Mesendoderm (in vitro differentiated cells): Measurements from ENCODE around the gene ARSG.

Experiments
- DNase-seq: peaks from one replicate; pipeline ENCODE4 v3.0.0; 2013
- H2AK5ac ChIP-seq: 2 replicates; pipeline ENCODE4 v1.6.1; 2013; ENCODE audit warnings: low read length, inconsistent platforms
- H2BK120ac ChIP-seq: 2 replicates; pipeline ENCODE4 v1.6.1; 2013; ENCODE audit warnings: low read depth, mild to moderate bottlenecking, low read length, moderate library complexity, mixed read lengths
- H2BK15ac ChIP-seq: replicated peaks from 2 replicates; pipeline ENCODE4 v1.6.1; 2013; ENCODE audit warnings: low read depth, mild to moderate bottlenecking, moderate library complexity
- H2BK5ac ChIP-seq: 2 replicates; pipeline ENCODE4 v1.6.1; 2013; ENCODE audit warnings: low read length, inconsistent platforms
- H3K18ac ChIP-seq: 2 replicates; pipeline ENCODE4 v1.6.1; 2013; ENCODE audit warnings: mild to moderate bottlenecking, low read length, mixed read lengths
- H3K23ac ChIP-seq: one replicate; pipeline ENCODE4 v1.6.1; 2013; ENCODE audit warnings: low read length
- H3K27ac ChIP-seq: 2 replicates; pipeline ENCODE4 v1.5.1; 2013; ENCODE audit warnings: low read depth, mild to moderate bottlenecking, inconsistent platforms, low read length, moderate library complexity
- H3K27me3 ChIP-seq: 2 replicates; pipeline ENCODE4 v1.6.1; 2013; ENCODE audit warnings: low read length, control low read depth, mild to moderate bottlenecking, inconsistent platforms; ENCODE audit not compliant: insufficient read depth, poor library complexity
- H3K36me3 ChIP-seq: 2 replicates; pipeline ENCODE4 v1.6.1; 2013; ENCODE audit warnings: low read length, inconsistent platforms; ENCODE audit not compliant: control insufficient read depth, insufficient read depth
- H3K4ac ChIP-seq: one replicate; pipeline ENCODE4 v1.6.1; 2013; ENCODE audit warnings: low read depth, mild to moderate bottlenecking, low read length, moderate library complexity
- H3K4me1 ChIP-seq: 2 replicates; pipeline ENCODE4 v1.6.1; 2013; ENCODE audit warnings: low read depth, low read length, inconsistent platforms; ENCODE audit not compliant: control insufficient read depth
- H3K4me2 ChIP-seq: 2 replicates; pipeline ENCODE4 v1.6.1; 2013; ENCODE audit warnings: low read length
- H3K4me3 ChIP-seq: 2 replicates; pipeline ENCODE4 v1.5.1; 2013; ENCODE audit warnings: mild to moderate bottlenecking, low read length
- H3K56ac ChIP-seq: one replicate; pipeline ENCODE4 v1.6.1; 2013; ENCODE audit warnings: low read length
- H3K79me1 ChIP-seq: 2 replicates; pipeline ENCODE4 v1.6.1; 2013; ENCODE audit warnings: low read length, inconsistent platforms
- H3K79me2 ChIP-seq: 2 replicates; pipeline ENCODE4 v1.6.1; 2013; ENCODE audit warnings: mild to moderate bottlenecking, low read length; ENCODE audit not compliant: control insufficient read depth, insufficient read depth
- H3K9ac ChIP-seq: 2 replicates; pipeline ENCODE4 v1.6.1; 2013; ENCODE audit warnings: low read length, inconsistent platforms
- H4K5ac ChIP-seq: one replicate; pipeline ENCODE4 v1.6.1; 2013; ENCODE audit warnings: low read length
- H4K8ac ChIP-seq: one replicate; pipeline ENCODE4 v1.6.1; 2013; ENCODE audit warnings: low read depth, mild to moderate bottlenecking, control low read depth, low read length, moderate library complexity
- WGBS: extraction: QIAGEN DNeasy Blood & Tissue Kit; methylation state at CpG from one replicate; pipeline ENCODE4 v1.1.7; 2013; ENCODE audit warnings: low lambda C conversion rate, missing lambda C conversion rate; ENCODE audit not compliant: insufficient coverage; ENCODE audit errors: extremely low coverage; 5-methylcytosine and 5-hydroxymethylcytosine counted together

The ARSG gene

DNA sequence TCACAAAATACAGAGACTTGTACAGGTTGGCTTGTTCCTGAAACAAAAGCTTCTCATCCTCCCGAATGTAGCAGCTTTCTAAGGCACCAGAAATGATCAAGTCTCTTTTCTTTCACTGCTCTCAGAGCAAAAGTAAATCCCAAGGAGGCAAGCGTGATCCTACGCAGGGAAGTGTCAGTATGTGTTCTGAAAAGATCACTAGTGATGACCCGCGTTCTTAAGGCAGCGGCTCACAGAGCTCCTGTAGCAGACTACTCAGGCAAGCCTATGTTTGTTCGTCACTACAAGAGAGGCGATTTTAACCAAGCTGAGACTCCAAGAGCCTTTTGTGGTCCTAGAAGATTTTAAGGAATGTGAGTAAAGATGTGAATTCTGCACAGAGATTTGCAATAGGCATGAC lies 131.5 kb downstream of the ARSG start:
- Histone ChIP-seq H3K9ac (no peak overlapping the region), H3K4me2 (no peak overlapping the region), H4K5ac (no peak overlapping the region), H3K4me1 (no peaks in the 10 kb centered on the region), H3K18ac (no peak overlapping the region), H3K79me2 (no peaks in the 10 kb centered on the region), H2BK5ac (no peak overlapping the region), H3K23ac (no peak overlapping the region), H3K36me3 (no peaks in the 10 kb centered on the region), H4K8ac (no peak overlapping the region), H3K79me1 (no peaks in the 10 kb centered on the region), H2BK120ac (no peak overlapping the region), H3K56ac (no peak overlapping the region), H3K4ac (no peak overlapping the region), H3K4me3 (no peak overlapping the region), H2AK5ac (no peak overlapping the region), H3K27ac (no peak overlapping the region), H2BK15ac (no peak overlapping the region), H3K27me3 (no peaks in the 10 kb centered on the region)
- no peak for DNase-seq
- WGBS = no CpG with 5 or more reads among the region's 8 CpGs

DNA sequence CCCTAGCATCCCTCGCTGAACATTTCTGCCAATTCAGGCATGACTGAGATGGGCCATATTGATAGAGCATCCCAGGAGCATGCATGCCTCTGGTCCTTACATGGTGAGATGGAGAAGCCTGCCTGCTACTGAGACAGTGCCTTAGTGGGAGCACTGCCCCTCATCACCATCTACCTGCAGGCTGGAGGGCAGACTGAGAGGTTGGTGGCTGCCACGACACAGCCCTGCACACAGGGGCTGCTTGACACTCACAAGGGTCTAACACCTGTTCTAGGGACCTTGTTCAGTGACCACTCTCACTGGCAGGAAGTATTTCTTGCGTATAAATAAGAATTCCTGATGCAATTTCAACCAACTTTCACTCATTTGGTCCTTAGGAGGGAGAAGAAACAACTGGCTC lies 132.0 kb downstream of the ARSG start:
- no peaks in the 10 kb centered on the region for H3K27me3 ChIP-seq
- H4K5ac ChIP-seq = no peak overlapping the region
- H3K4me1 ChIP-seq = no peaks in the 10 kb centered on the region
- no peak overlapping the region for H3K56ac ChIP-seq
- no peak overlapping the region for H2BK15ac ChIP-seq
- H3K27ac ChIP-seq = no peak overlapping the region
- H4K8ac ChIP-seq = no peak overlapping the region
- no peaks in the 10 kb centered on the region for H3K79me1 ChIP-seq
- H2AK5ac ChIP-seq = no peak overlapping the region
- H3K79me2 ChIP-seq = no peaks in the 10 kb centered on the region
- no peak overlapping the region for H3K9ac ChIP-seq
- H2BK5ac ChIP-seq = no peak overlapping the region
- WGBS = no CpG with 5 or more reads among the region's 3 CpGs
- no peak overlapping the region for H3K4me3 ChIP-seq
- H3K4ac ChIP-seq = no peak overlapping the region
- H3K18ac ChIP-seq = no peak overlapping the region
- DNase-seq = no peak
- H3K36me3 ChIP-seq = no peaks in the 10 kb centered on the region
- no peak overlapping the region for H3K4me2 ChIP-seq
- no peak overlapping the region for H2BK120ac ChIP-seq
- H3K23ac ChIP-seq = no peak overlapping the region

DNA sequence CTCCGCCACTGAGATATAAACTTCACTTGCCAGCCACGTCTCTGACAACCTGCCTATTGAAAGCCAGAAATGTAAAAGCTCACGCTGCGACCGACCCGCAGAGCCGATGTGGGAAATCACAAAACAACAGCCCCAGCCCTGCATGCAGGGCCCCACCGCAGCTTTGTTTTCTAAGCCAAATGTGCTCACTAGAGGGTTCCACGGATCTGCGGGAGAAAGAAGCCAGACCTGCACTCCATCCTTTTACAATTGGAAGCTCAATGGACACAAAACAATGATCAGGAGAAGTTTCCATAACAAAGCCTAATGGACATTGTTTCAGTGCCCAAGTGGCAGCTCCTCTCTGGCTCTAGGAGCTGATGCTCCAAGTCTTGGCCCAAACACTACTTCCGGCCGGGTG lies 132.9 kb downstream of the ARSG start:
- no peak overlapping the region for H2AK5ac ChIP-seq
- H3K27me3 ChIP-seq = no peaks in the 10 kb centered on the region
- H3K36me3 ChIP-seq = no peaks in the 10 kb centered on the region
- DNase-seq = no peak
- no peak overlapping the region for H3K27ac ChIP-seq
- H3K4me2 ChIP-seq = no peak overlapping the region
- no peak overlapping the region for H4K5ac ChIP-seq
- H3K23ac ChIP-seq = no peak overlapping the region
- H3K4me1 ChIP-seq = no peaks in the 10 kb centered on the region
- no peaks in the 10 kb centered on the region for H3K79me1 ChIP-seq
- H4K8ac ChIP-seq = no peak overlapping the region
- H3K18ac ChIP-seq = no peak overlapping the region
- WGBS = no CpG with 5 or more reads among the region's 12 CpGs
- H2BK5ac ChIP-seq = no peak overlapping the region
- H2BK120ac ChIP-seq = no peak overlapping the region
- H3K79me2 ChIP-seq = no peaks in the 10 kb centered on the region
- H3K4ac ChIP-seq = no peak overlapping the region
- no peak overlapping the region for H3K56ac ChIP-seq
- no peak overlapping the region for H2BK15ac ChIP-seq
- H3K4me3 ChIP-seq = no peak overlapping the region
- H3K9ac ChIP-seq = no peak overlapping the region

DNA sequence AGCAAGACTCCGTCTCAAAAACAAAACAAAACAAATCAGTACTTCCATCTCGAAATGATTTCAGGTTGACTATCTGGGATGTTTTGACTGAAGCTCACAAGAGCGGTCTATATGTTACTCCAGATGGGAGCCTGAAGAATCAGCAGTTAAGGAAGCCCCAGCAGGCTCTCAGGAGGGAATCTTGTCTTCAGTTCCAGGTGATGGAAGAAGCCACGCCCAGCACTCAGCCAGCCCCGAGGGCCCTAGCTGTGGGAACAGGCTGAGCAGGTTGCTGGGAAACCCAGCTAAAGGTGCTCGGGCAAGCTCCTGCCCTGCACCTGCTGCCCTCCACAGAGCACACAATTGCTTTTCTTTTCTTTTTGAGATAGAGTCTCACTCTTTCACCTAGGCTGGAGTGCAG lies 133.6 kb downstream of the ARSG start:
- H3K27me3 ChIP-seq = no peaks in the 10 kb centered on the region
- no peak overlapping the region for H3K56ac ChIP-seq
- H2BK120ac ChIP-seq = no peak overlapping the region
- no peak overlapping the region for H3K18ac ChIP-seq
- DNase-seq = peak; percentile 17
- no peak overlapping the region for H3K9ac ChIP-seq
- H3K4me3 ChIP-seq = no peak overlapping the region
- no peak overlapping the region for H3K4ac ChIP-seq
- no CpG with 5 or more reads among the region's 6 CpGs for WGBS
- H3K4me1 ChIP-seq = no peaks in the 10 kb centered on the region
- no peaks in the 10 kb centered on the region for H3K79me2 ChIP-seq
- H2AK5ac ChIP-seq = no peak overlapping the region
- no peak overlapping the region for H2BK15ac ChIP-seq
- no peak overlapping the region for H2BK5ac ChIP-seq
- no peak overlapping the region for H4K5ac ChIP-seq
- H4K8ac ChIP-seq = no peak overlapping the region
- H3K23ac ChIP-seq = no peak overlapping the region
- no peaks in the 10 kb centered on the region for H3K36me3 ChIP-seq
- no peaks in the 10 kb centered on the region for H3K79me1 ChIP-seq
- no peak overlapping the region for H3K4me2 ChIP-seq
- H3K27ac ChIP-seq = no peak overlapping the region

DNA sequence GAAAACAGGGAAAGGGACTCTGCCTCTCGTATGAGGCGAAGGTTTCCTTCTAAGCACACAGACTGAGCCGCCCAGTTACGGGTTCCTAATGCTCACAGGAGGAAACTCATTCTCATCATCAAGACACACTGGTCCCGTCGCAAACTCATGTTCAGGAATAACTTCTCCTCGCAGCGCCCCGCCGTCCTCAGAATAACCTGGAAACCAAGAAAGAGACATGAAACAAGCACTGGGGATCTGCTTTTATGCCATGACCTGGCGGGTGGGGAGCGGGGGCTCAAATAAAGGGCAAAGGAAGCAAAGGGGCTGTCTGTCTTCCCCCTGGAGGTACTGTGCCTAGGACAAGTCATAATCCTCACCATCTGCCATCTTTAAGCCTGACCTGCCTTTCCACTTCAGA lies 134.7 kb downstream of the ARSG start:
- Histone ChIP-seq H2AK5ac (no peak overlapping the region), H3K4me3 (no peak overlapping the region), H2BK5ac (no peak overlapping the region), H4K8ac (no peak overlapping the region), H3K56ac (no peak overlapping the region), H3K4me1 (no peaks in the 10 kb centered on the region), H3K9ac (no peak overlapping the region), H3K4ac (no peak overlapping the region), H2BK120ac (no peak overlapping the region), H3K18ac (no peak overlapping the region), H3K23ac (no peak overlapping the region), H3K79me1 (no peaks in the 10 kb centered on the region), H3K27ac (no peak overlapping the region), H4K5ac (no peak overlapping the region), H3K79me2 (no peaks in the 10 kb centered on the region), H3K4me2 (no peak overlapping the region), H3K36me3 (no peaks in the 10 kb centered on the region), H2BK15ac (no peak overlapping the region), H3K27me3 (no peaks in the 10 kb centered on the region)
- no peak for DNase-seq
- WGBS = no CpG with 5 or more reads among the region's 12 CpGs

DNA sequence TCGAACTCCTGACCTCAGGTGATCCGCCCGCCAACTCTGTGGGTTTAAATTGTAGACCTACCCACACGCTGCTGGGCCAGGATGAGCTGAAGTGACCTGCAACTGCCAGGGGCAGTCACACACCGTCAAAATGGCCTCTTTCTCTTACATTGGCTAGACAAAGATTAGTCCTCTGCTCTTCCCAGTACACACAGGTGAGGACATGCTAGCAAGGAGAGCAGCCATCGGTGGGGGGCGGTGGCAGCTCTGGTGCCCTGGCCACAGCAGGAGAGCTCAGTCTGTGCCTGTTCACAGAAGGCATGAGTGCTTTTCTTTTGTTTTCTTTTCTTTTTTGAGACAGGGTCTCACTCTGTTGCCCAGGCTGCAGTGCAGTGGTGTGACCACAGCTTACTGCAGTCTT lies 136.3 kb downstream of the ARSG start:
- no peaks in the 10 kb centered on the region for H3K4me1 ChIP-seq
- no peak overlapping the region for H2BK120ac ChIP-seq
- no peak overlapping the region for H3K23ac ChIP-seq
- H4K5ac ChIP-seq = no peak overlapping the region
- no peak overlapping the region for H3K4me3 ChIP-seq
- H3K4me2 ChIP-seq = no peak overlapping the region
- no peak overlapping the region for H4K8ac ChIP-seq
- H3K36me3 ChIP-seq = no peaks in the 10 kb centered on the region
- H3K27ac ChIP-seq = no peak overlapping the region
- no peak overlapping the region for H3K18ac ChIP-seq
- no peak for DNase-seq
- H2AK5ac ChIP-seq = no peak overlapping the region
- no peak overlapping the region for H2BK15ac ChIP-seq
- no peak overlapping the region for H3K4ac ChIP-seq
- no peaks in the 10 kb centered on the region for H3K27me3 ChIP-seq
- H3K56ac ChIP-seq = no peak overlapping the region
- no peaks in the 10 kb centered on the region for H3K79me1 ChIP-seq
- no CpG with 5 or more reads among the region's 7 CpGs for WGBS
- H2BK5ac ChIP-seq = no peak overlapping the region
- H3K79me2 ChIP-seq = no peaks in the 10 kb centered on the region
- H3K9ac ChIP-seq = no peak overlapping the region
